Loucy (cell line): Measurements from ENCODE around the gene OPRL1.

Source experiments
- H2AFZ ChIP-seq: fragments of 200-600 bp; sonication (generic); 2 replicates; pipeline ENCODE4 v1.6.0; 2016; ENCODE audit warnings: antibody characterized with exemption, mild to moderate bottlenecking, low read length, moderate library complexity
- H3F3A ChIP-seq: fragments of 200-600 bp; 2 replicates; pipeline ENCODE4 v1.6.0; 2016; ENCODE audit warnings: antibody characterized with exemption, low read depth, mild to moderate bottlenecking
- H3K27me3 ChIP-seq: fragments of 200-600 bp; sonication (generic); 2 replicates; pipeline ENCODE4 v1.6.1; 2014; ENCODE audit warnings: low read length, mild to moderate bottlenecking; ENCODE audit not compliant: insufficient read depth, poor library complexity, severe bottlenecking
- H3K36me3 ChIP-seq: fragments of 200-600 bp; sonication (generic); 2 replicates; pipeline ENCODE4 v1.6.1; 2016; ENCODE audit warnings: low read length; ENCODE audit not compliant: insufficient read depth
- H3K4me1 ChIP-seq: fragments of 200-600 bp; sonication (generic); 2 replicates; pipeline ENCODE4 v1.5.1; 2014; ENCODE audit warnings: low read length, mild to moderate bottlenecking; ENCODE audit not compliant: insufficient read depth, poor library complexity, severe bottlenecking
- H3K4me2 ChIP-seq: fragments of 200-600 bp; sonication (generic); 2 replicates; pipeline ENCODE4 v1.6.0; 2014; ENCODE audit warnings: antibody characterized with exemption, low read length, low read depth, mild to moderate bottlenecking; ENCODE audit not compliant: poor library complexity, severe bottlenecking
- H3K4me3 ChIP-seq: fragments of 200-600 bp; sonication (generic); 2 replicates; pipeline ENCODE4 v1.5.1; 2014; ENCODE audit warnings: low read length, mild to moderate bottlenecking, mixed read lengths; ENCODE audit not compliant: poor library complexity, severe bottlenecking
- H3K79me2 ChIP-seq: fragments of 200-600 bp; sonication (generic); 2 replicates; pipeline ENCODE4 v1.6.1; 2014; ENCODE audit warnings: low read length; ENCODE audit not compliant: insufficient read depth
- H3K9ac ChIP-seq: fragments of 200-600 bp; sonication (generic); 2 replicates; pipeline ENCODE4 v1.6.0; 2014; ENCODE audit warnings: mild to moderate bottlenecking, low read depth, low read length, moderate library complexity; ENCODE audit not compliant: poor library complexity, severe bottlenecking
- H3K9me2 ChIP-seq: fragments of 200-600 bp; sonication (generic); replicated peaks from 2 replicates; pipeline ENCODE4 v1.6.1; 2016; ENCODE audit warnings: low read depth, low read length, mixed read lengths
- H3K9me3 ChIP-seq: fragments of 200-600 bp; sonication (generic); 2 replicates; pipeline ENCODE4 v1.6.1; 2014; ENCODE audit warnings: mild to moderate bottlenecking, antibody characterized with exemption, low read length, low read depth; ENCODE audit not compliant: insufficient read depth
- H4K20me1 ChIP-seq: fragments of 200-600 bp; sonication (generic); 2 replicates; pipeline ENCODE4 v1.6.0; 2014; ENCODE audit warnings: antibody characterized with exemption, low read length, mild to moderate bottlenecking; ENCODE audit not compliant: insufficient read depth, poor library complexity, severe bottlenecking
- CTCF ChIP-seq: fragments of 200-600 bp; sonication (generic); conservative IDR thresholded peaks from 2 replicates; pipeline ENCODE4 v1.5.1; 2014; ENCODE audit warnings: mild to moderate bottlenecking, antibody characterized with exemption, low read length
- EZH2phosphoT487 ChIP-seq: fragments of 200-600 bp; IDR thresholded peaks from 2 replicates; pipeline ENCODE4 v1.6.1; 2018; ENCODE audit warnings: antibody characterized with exemption, mild to moderate bottlenecking, moderate library complexity, borderline replicate concordance

The OPRL1 gene

GRCh38 chr20:64049878-64050260 is 30.0 kb upstream of the OPRL1 start:
- Histone ChIP-seq H2AFZ (no peak overlapping the region), H3K4me1 (peaks cover 12% of the 10 kb centered on the region), H3K9me3 (no peaks in the 10 kb centered on the region), H3K4me2 (no peak overlapping the region), H3K9ac (no peak overlapping the region), H4K20me1 (no peaks in the 10 kb centered on the region), H3F3A (no peaks in the 10 kb centered on the region), H3K36me3 (no peaks in the 10 kb centered on the region), H3K9me2 (no peaks in the 10 kb centered on the region), H3K27me3 (no peaks in the 10 kb centered on the region), H3K79me2 (no peaks in the 10 kb centered on the region), H3K4me3 (no peak overlapping the region)
- no peak for TF ChIP-seq EZH2phosphoT487
- no peak for TF ChIP-seq CTCF

- no peak overlapping the region for H3K9ac ChIP-seq
- H3K27me3 ChIP-seq, result no peaks in the 10 kb centered on the region
- H3K79me2 ChIP-seq, result no peaks in the 10 kb centered on the region
- H3K36me3 ChIP-seq, result no peaks in the 10 kb centered on the region
- no peak overlapping the region for H3K4me2 ChIP-seq
- no peaks in the 10 kb centered on the region for H3F3A ChIP-seq
- no peaks in the 10 kb centered on the region for H3K9me3 ChIP-seq
- H4K20me1 ChIP-seq, result no peaks in the 10 kb centered on the region
- H3K9me2 ChIP-seq, result no peaks in the 10 kb centered on the region
- H2AFZ ChIP-seq, result no peak overlapping the region
- H3K4me3 ChIP-seq, result no peak overlapping the region
- TF ChIP-seq EZH2phosphoT487 (no peak), CTCF (no peak)
- peaks cover 12% of the 10 kb centered on the region for H3K4me1 ChIP-seq
Measured at GRCh38 chr20:64050261-64051032, 29.4 kb upstream of the OPRL1 start.

GRCh38 chr20:64051033-64051452 is 28.8 kb upstream of the OPRL1 start:
- Histone ChIP-seq H3K9me2 (no peaks in the 10 kb centered on the region), H3F3A (no peaks in the 10 kb centered on the region), H3K27me3 (no peaks in the 10 kb centered on the region), H3K9me3 (no peaks in the 10 kb centered on the region), H3K36me3 (no peaks in the 10 kb centered on the region), H3K9ac (no peak overlapping the region), H3K4me1 (peaks cover 12% of the 10 kb centered on the region), H3K4me3 (no peak overlapping the region), H3K4me2 (no peak overlapping the region), H3K79me2 (no peaks in the 10 kb centered on the region), H2AFZ (no peak overlapping the region), H4K20me1 (no peaks in the 10 kb centered on the region)
- TF ChIP-seq CTCF, result no peak
- TF ChIP-seq EZH2phosphoT487, result no peak
